IPS DF 6.9 (cell line): ENCODE measurements around the gene KRT84.

Experiments used
- DNase-seq: peaks from one replicate; pipeline ENCODE4 v3.0.0-alpha.2; 2013; ENCODE audit warnings: low read depth, low spot score
- H3K27ac ChIP-seq: one replicate; pipeline ENCODE4 v1.5.1; 2013; ENCODE audit warnings: low read length, control low read depth
- H3K27me3 ChIP-seq: 2 replicates; pipeline ENCODE4 v1.6.1; 2013; ENCODE audit warnings: mild to moderate bottlenecking, low read length; ENCODE audit not compliant: control insufficient read depth, insufficient read depth
- H3K36me3 ChIP-seq: 2 replicates; pipeline ENCODE4 v1.6.1; 2013; ENCODE audit warnings: low read length; ENCODE audit not compliant: control insufficient read depth, insufficient read depth
- H3K4me1 ChIP-seq: 2 replicates; pipeline ENCODE4 v1.6.1; 2013; ENCODE audit warnings: low read length; ENCODE audit not compliant: control insufficient read depth, insufficient read depth
- H3K4me3 ChIP-seq: 2 replicates; pipeline ENCODE4 v1.5.1; 2013; ENCODE audit warnings: mild to moderate bottlenecking, low read length
- H3K9me3 ChIP-seq: 2 replicates; pipeline ENCODE4 v1.6.1; 2013; ENCODE audit warnings: low read length, inconsistent platforms; ENCODE audit not compliant: control insufficient read depth, insufficient read depth
- WGBS: extraction: QIAGEN DNeasy Blood & Tissue Kit; methylation state at CpG from one replicate; pipeline ENCODE4 v1.1.7; 2013; ENCODE audit warnings: mixed read lengths, missing lambda C conversion rate; ENCODE audit not compliant: insufficient read length, insufficient coverage; 5-methylcytosine and 5-hydroxymethylcytosine counted together

Gene KRT84

DNA sequence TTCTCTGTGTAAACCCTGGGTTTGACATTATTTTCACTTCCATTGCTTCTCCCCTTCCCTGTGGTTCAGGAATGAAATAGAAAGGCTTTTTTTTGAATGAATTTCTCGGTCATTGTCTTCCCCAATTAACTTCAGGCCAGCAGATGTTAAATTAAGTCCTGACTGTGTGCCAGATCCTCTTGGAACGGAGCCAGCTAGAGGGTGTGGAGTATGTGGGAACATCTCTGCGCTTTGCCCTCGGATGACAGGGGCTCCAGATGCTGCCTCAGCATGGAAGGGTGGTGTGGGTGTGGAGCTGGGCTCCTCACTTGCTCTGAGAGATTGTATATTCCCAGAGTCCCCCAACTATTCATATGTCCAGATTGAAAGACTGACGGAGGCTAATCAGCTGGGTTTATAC is 31.3 kb downstream of the KRT84 start:
- H3K9me3 ChIP-seq, result no peaks in the 10 kb centered on the region
- H3K27ac ChIP-seq, result no peak overlapping the region
- H3K27me3 ChIP-seq, result no peaks in the 10 kb centered on the region
- WGBS, result no CpG with 5 or more reads among the region's 5 CpGs
- DNase-seq, result no peak
- H3K4me3 ChIP-seq, result no peak overlapping the region
- H3K4me1 ChIP-seq, result no peaks in the 10 kb centered on the region
- no peaks in the 10 kb centered on the region for H3K36me3 ChIP-seq

DNA sequence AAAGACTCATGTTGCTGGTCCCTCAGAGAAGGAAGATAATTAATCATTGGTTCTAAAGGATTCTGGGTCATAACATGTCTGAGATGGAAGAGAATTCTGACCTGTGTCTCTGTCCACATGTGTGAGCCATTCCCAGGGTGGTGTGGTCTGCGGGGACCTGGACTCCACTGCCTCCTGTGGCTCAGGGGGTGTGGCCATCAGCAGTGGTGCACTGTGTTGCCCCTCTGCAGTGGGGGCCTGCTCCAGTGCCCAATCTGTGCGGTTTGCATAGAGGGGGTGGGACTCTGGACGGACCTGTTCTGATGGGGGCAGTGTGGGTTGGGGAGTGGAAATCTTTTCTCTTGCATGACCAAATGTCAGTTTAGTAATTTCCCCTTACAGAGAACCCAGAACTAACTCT is 31.7 kb downstream of the KRT84 start:
- Histone ChIP-seq H3K27me3 (no peaks in the 10 kb centered on the region), H3K4me3 (no peak overlapping the region), H3K9me3 (no peaks in the 10 kb centered on the region), H3K4me1 (no peaks in the 10 kb centered on the region), H3K27ac (no peak overlapping the region), H3K36me3 (no peaks in the 10 kb centered on the region)
- WGBS, result no CpG with 5 or more reads among the region's 3 CpGs
- no peak for DNase-seq

DNA sequence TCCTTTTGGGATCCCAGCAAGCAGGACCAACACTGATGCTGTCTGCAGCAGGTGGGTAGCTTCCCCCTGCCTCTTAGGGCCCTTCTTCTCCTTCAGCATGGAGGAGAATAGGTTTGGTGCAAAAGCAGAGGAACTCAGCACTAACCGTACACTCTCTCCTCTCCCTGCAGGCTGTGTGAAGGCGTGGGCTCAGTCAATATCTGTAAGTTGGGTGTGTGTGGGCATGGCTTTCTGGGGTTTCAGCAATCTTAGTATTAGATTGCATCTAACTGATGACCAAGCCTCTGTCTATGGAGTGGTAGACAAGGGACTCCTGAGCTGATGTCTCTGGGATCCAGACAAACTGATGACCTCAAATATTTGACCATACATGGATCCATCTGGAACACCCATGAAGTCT is 32.5 kb downstream of the KRT84 start:
- WGBS, result no CpG with 5 or more reads among the region's 2 CpGs
- Histone ChIP-seq H3K36me3 (no peaks in the 10 kb centered on the region), H3K27me3 (no peaks in the 10 kb centered on the region), H3K4me3 (no peak overlapping the region), H3K27ac (no peak overlapping the region), H3K4me1 (no peaks in the 10 kb centered on the region), H3K9me3 (no peaks in the 10 kb centered on the region)
- DNase-seq, result no peak

DNA sequence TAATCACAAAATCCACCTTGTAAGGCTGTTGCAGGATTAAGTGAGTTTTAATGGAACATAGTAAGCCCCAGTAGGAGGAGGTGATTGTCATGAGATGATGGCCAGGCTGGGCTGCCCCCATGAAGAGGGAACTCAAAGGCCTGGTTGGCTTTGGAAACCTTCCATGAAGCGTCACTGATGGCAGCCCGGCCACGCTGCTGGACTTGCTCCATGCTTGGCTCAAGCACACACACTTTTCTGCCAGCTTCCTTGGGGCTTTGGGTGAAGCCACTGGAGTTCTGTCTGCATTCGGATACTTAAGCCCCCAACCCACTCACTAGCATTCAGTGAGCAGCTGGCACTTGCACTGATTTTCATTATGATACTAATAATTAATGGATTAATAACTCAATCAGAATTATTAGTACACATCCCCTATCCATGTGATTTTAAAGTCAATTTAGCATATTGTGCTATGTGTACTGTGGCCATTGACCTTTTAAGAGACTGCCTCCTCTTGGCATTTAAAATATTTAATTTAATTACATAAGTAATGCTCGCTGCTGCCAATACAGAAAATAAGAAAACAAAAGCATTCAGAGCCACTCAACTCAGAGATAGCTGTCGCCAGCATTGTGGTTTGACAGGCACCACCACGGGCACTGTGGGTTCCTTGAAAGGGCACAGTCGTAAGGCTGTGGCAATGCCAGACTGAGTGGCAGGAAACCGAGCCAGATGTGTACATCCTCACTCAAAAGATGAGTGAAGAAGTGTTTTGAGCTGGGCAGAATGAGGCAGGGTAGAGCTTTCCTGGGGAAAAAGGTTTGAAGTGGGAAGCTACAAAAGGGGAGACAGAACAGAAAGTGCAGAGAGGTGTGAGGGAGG is 34.0 kb downstream of the KRT84 start:
- Histone ChIP-seq H3K4me1 (no peaks in the 10 kb centered on the region), H3K27ac (no peak overlapping the region), H3K4me3 (no peak overlapping the region), H3K27me3 (no peaks in the 10 kb centered on the region), H3K36me3 (no peaks in the 10 kb centered on the region), H3K9me3 (no peaks in the 10 kb centered on the region)
- WGBS, result no CpG with 5 or more reads among the region's 9 CpGs
- DNase-seq, result no peak

DNA sequence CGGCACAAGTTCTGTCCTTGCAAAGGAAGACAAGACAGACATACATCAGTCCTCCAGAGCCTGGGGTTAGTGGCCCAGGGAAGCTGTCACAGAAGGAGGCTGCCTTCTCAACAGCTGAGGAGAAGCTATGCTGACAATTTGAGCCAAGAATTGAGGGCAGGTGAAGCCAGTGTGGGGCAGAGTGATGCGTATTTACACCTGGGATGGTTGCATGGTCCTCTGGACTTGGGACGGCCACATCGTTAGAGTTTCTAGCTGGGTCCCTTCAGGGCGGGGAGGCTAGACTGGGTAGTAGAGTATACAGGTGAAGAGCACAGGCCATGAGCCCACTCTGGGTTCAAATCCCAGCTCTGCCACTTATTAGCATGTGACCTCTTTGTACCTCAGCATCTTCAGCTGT is 34.7 kb downstream of the KRT84 start:
- Histone ChIP-seq H3K27me3 (no peaks in the 10 kb centered on the region), H3K4me1 (no peaks in the 10 kb centered on the region), H3K36me3 (no peaks in the 10 kb centered on the region), H3K9me3 (no peaks in the 10 kb centered on the region), H3K4me3 (no peak overlapping the region), H3K27ac (no peak overlapping the region)
- whole genome bisulfite sequencing, result no CpG with 5 or more reads among the region's 5 CpGs
- DNase-seq, result no peak

DNA sequence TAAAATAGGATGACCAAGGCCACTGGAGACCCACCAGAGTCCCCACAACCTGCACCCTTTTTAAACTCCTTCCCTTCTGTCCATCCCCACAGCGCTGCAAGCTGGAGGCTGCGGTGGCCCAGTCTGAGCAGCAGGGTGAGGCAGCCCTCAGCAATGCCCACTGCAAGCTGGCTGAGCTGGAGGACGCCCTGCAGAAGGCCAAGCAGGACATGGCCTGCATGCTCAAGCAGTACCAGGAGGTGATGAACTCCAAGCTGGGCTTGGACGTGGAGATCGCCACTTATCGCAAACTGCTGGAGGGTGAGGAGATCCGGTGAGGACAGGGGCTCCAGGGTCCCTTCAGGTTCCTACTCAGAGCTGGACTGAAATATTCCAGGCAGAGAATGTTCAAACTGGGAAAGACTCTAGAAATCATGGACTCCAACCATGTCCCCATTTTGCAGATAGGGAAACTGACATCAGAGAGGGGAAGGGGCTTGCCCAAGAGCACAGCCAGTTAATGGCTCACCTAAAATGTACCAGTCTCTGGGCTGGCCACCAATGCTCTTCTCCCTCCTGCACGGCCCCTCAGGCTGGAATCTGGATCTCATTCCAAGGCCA is 35.3 kb downstream of the KRT84 start:
- Histone ChIP-seq H3K27me3 (no peaks in the 10 kb centered on the region), H3K4me1 (no peaks in the 10 kb centered on the region), H3K9me3 (no peaks in the 10 kb centered on the region), H3K27ac (no peak overlapping the region), H3K36me3 (no peaks in the 10 kb centered on the region), H3K4me3 (no peak overlapping the region)
- no CpG with 5 or more reads among the region's 8 CpGs for whole genome bisulfite sequencing
- no peak for DNase-seq

DNA sequence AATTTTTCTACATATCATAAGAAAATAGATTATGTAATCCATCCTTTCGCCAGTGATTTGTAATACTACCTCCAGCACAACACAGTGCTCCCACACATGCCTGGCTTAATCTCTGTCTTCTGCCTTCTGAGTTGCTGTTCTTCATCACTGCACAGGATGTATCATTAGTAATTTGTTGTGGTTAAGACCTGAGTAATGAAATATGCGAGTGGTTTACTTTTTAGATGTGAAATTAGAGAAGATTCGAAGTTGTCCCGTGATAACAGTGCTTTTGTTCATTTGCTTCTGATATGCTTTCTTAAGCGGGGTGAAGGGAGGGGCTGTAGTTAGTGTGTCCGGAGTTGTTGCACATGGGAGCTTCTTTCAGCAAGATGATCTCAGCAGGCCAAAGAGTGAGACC is 36.3 kb downstream of the KRT84 start:
- 100% methylated on average over 3 of the region's 6 CpGs for WGBS
- no peak for DNase-seq
- Histone ChIP-seq H3K4me1 (no peaks in the 10 kb centered on the region), H3K4me3 (no peak overlapping the region), H3K27ac (no peak overlapping the region), H3K36me3 (no peaks in the 10 kb centered on the region), H3K27me3 (no peaks in the 10 kb centered on the region), H3K9me3 (no peaks in the 10 kb centered on the region)

DNA sequence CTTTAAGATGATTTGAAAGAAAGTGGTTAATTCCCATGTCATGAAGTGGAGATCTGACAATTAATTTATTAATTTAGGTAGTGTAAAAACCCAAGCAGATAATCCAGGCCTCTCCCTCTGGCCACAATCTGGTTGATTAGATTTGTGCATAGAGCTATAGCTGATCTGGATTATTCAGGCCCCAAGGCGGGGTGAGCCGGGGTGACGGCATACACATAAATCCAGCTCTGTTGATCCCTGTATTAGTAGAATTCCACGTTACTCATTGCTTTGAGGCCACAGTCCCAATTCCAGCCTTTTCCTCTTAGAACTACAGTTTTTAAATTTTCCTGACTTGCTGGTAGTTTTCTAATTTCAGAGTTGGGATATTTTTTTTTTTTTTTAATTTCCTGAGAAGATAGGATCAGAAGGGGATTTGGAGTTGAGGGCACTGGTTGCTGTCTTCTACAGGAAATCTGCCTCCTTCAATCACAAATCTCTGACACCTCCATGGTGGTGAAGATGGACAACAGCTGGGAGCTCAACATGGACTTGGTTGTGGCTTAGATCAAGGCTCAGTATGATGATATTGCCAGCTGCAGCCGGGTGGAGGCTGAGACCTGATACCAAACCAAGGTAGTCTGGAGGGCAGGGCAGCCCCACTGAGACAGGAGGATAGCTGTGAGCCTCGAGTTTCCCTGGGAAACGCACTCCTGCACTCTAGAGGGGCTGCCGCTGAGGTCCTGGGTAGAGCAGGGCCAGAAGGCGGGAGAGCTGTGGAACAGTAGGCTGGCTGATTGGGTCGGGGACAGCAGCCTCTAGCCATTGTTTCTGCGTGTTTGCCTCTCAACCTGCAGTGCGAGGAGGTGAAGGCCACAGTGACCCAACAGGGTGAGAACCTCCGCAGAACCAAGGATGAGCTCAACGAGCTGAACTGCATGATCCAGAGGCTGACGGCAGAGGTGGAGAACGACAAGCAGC is 37.6 kb downstream of the KRT84 start:
- Histone ChIP-seq H3K27me3 (no peaks in the 10 kb centered on the region), H3K9me3 (no peaks in the 10 kb centered on the region), H3K27ac (no peak overlapping the region), H3K36me3 (no peaks in the 10 kb centered on the region), H3K4me3 (no peak overlapping the region), H3K4me1 (no peaks in the 10 kb centered on the region)
- WGBS, result no CpG with 5 or more reads among the region's 16 CpGs
- DNase-seq, result no peak

DNA sequence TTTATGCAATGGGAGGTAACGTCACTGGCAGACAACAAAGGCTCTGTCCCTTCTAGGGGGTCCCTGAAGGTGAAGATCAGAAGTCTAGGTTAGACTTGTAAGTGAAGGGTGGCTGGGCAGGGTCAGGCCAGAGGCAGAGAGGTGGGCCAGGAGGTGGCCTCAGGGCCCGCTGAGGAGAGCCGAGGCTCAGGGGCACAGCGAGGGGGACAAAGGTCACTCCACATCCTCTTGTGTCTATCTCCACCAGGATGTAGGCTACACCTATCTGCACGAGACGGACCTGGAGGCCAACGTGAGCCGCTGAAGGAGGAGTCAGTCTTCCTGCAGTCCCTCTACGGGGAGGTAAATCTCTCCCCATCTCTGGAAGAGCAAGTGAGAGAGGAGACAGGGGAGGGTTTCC is 38.4 kb downstream of the KRT84 start:
- H3K4me3 ChIP-seq, result no peak overlapping the region
- no peak overlapping the region for H3K27ac ChIP-seq
- H3K27me3 ChIP-seq, result no peaks in the 10 kb centered on the region
- H3K36me3 ChIP-seq, result no peaks in the 10 kb centered on the region
- no peaks in the 10 kb centered on the region for H3K4me1 ChIP-seq
- DNase-seq, result no peak
- no CpG with 5 or more reads among the region's 9 CpGs for WGBS
- no peaks in the 10 kb centered on the region for H3K9me3 ChIP-seq

DNA sequence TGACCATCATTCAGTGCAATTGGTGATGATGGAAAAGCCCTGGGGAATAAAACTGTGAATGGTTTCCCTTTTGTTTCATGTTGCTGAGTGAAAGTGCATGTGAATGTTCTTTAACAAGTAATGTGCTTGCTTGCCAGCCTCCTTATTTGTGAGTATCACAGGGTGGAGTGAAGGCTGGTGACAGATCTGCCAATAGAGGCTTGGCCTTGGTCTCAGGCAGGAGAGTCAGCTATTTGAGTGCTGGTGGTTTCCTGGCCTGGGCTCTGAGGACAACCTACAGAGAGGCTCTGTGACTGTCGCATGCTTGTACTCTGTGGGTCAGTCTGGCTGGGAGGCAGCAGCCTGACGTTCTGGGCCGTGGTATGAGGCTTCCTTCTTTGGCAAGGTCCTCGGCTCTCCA is 38.9 kb downstream of the KRT84 start:
- DNase-seq, result no peak
- no peaks in the 10 kb centered on the region for H3K36me3 ChIP-seq

More for the DNA sequence above, 38.9 kb downstream of the KRT84 start:
- no CpG with 5 or more reads among the region's 4 CpGs for WGBS
- Histone ChIP-seq H3K4me1 (no peaks in the 10 kb centered on the region), H3K4me3 (no peak overlapping the region), H3K27ac (no peak overlapping the region), H3K9me3 (no peaks in the 10 kb centered on the region), H3K27me3 (no peaks in the 10 kb centered on the region)
